ENCODE results near the gene CBFA2T2.

CBFA2T2 gene

DNA sequence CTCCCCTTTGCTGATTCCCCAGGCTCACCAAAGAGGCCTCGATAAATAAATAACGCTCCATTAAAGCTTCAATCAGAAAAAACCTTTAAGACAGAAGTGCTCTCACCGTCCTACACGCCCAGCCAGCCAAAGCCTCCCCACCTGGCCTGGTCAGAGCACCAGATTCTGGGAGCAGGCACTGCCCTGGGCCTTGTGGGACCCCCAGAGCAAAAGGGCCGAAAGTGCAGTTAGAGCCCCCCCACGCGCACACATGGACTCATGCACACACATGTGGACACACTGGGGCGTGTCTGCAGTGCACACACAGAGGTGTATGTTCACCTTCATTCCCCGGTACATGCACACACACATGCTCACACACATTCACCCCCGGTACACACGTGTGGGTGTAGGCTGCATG is 186.2 kb downstream of the CBFA2T2 start:
- H3K27ac Mint-ChIP-seq, result no peak overlapping the region
- no peak overlapping the region for H3K4me3 Mint-ChIP-seq
- no peaks in the 10 kb centered on the region for H3K9me3 Mint-ChIP-seq (ENCODE audit: low read depth)
- H3K27me3 Mint-ChIP-seq, result no peaks in the 10 kb centered on the region
- no peaks in the 10 kb centered on the region for H3K36me3 Mint-ChIP-seq
- H3K4me1 Mint-ChIP-seq (ENCODE audit: low read depth), result peaks cover 39% of the 10 kb centered on the region

- Mint-ChIP-seq H3K4me1 (ENCODE audit: low read depth) (peaks cover 42% of the 10 kb centered on the region), H3K27ac (no peak overlapping the region), H3K4me3 (no peak overlapping the region), H3K36me3 (no peaks in the 10 kb centered on the region), H3K27me3 (no peaks in the 10 kb centered on the region), H3K9me3 (ENCODE audit: low read depth) (no peaks in the 10 kb centered on the region)
These were observed 187.1 kb downstream of the CBFA2T2 start for GRCh38 chr20:33676652-33677645.

DNA sequence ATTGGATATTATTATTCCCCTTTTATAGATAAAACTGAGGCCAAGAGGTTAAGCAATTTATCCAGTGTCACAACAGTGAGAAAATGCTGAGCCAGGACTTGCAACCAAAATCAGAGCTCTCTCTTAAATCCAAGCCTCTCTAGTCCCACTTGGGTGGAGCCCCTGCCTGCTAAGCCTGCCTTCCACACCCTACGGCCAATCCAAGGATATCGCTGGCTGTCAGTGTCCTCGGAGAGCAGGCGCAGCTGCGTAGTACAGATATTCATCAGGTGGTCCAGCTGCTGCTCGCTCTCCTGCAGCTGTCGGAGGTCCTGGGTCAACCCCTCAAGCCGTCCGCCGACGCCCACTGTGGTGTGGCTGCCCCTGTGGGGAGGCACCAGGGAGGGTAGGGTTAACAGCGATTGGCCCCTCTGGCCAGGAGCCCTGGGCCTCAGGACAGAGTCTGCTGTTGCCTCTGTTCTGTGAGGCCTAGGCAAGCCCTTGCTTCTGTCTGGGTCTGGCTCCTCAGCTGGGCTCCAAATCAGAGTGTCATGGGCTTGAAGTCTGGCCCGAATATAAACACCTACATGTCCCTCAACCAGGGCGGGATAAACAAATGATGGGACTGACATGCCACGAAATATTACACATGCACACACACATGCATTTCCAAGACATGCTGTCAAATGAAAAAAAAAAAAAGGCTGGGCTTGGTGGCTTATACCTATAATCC is 188.3 kb downstream of the CBFA2T2 start:
- Mint-ChIP-seq H3K9me3 (ENCODE audit: low read depth) (no peaks in the 10 kb centered on the region), H3K36me3 (no peaks in the 10 kb centered on the region), H3K4me3 (no peak overlapping the region), H3K27ac (no peak overlapping the region), H3K27me3 (no peaks in the 10 kb centered on the region), H3K4me1 (ENCODE audit: low read depth) (peaks cover 38% of the 10 kb centered on the region)

GRCh38 chr20:33679758-33680485 is 190.0 kb downstream of the CBFA2T2 start:
- H3K27me3 Mint-ChIP-seq, result no peaks in the 10 kb centered on the region
- H3K4me3 Mint-ChIP-seq, result no peak overlapping the region
- no peaks in the 10 kb centered on the region for H3K36me3 Mint-ChIP-seq
- H3K27ac Mint-ChIP-seq, result no peak overlapping the region
- H3K4me1 Mint-ChIP-seq (ENCODE audit: low read depth), result peaks cover 34% of the 10 kb centered on the region
- no peaks in the 10 kb centered on the region for H3K9me3 Mint-ChIP-seq (ENCODE audit: low read depth)

DNA sequence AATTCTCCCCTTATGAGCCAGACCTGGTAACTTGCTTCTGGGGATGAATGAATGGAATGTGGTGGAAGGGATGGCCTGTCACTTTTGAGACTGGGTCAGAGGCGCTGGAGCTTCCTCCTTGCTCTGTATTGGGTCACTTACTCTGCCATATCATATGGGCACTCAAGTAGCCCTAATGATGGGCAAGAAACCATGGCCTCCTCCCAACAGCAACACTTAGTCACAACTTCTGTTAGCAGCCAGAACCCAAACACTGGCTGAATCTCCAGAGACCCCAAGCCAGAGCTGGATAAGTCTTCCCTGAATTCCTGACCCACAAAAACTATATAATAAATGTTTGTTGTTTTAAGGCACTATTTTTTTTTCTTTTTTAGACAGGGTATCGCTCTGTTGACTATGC is 190.8 kb downstream of the CBFA2T2 start:
- Mint-ChIP-seq H3K4me1 (ENCODE audit: low read depth) (peaks cover 37% of the 10 kb centered on the region), H3K27ac (no peak overlapping the region), H3K9me3 (ENCODE audit: low read depth) (no peaks in the 10 kb centered on the region), H3K27me3 (no peaks in the 10 kb centered on the region), H3K36me3 (no peaks in the 10 kb centered on the region), H3K4me3 (peak overlapping the region; percentile 35)

- no peaks in the 10 kb centered on the region for H3K27me3 Mint-ChIP-seq
- H3K4me1 Mint-ChIP-seq (ENCODE audit: low read depth), result peaks cover 37% of the 10 kb centered on the region
- no peaks in the 10 kb centered on the region for H3K9me3 Mint-ChIP-seq (ENCODE audit: low read depth)
- H3K36me3 Mint-ChIP-seq, result no peaks in the 10 kb centered on the region
- H3K27ac Mint-ChIP-seq, result no peak overlapping the region
- no peak overlapping the region for H3K4me3 Mint-ChIP-seq
These were observed 191.4 kb downstream of the CBFA2T2 start for GRCh38 chr20:33681288-33681687.

- Mint-ChIP-seq H3K4me3 (no peak overlapping the region), H3K4me1 (ENCODE audit: low read depth) (peaks cover 40% of the 10 kb centered on the region), H3K27ac (no peak overlapping the region), H3K27me3 (no peaks in the 10 kb centered on the region), H3K36me3 (no peaks in the 10 kb centered on the region), H3K9me3 (ENCODE audit: low read depth) (no peaks in the 10 kb centered on the region)
These were observed 191.9 kb downstream of the CBFA2T2 start for GRCh38 chr20:33681728-33682353.

DNA sequence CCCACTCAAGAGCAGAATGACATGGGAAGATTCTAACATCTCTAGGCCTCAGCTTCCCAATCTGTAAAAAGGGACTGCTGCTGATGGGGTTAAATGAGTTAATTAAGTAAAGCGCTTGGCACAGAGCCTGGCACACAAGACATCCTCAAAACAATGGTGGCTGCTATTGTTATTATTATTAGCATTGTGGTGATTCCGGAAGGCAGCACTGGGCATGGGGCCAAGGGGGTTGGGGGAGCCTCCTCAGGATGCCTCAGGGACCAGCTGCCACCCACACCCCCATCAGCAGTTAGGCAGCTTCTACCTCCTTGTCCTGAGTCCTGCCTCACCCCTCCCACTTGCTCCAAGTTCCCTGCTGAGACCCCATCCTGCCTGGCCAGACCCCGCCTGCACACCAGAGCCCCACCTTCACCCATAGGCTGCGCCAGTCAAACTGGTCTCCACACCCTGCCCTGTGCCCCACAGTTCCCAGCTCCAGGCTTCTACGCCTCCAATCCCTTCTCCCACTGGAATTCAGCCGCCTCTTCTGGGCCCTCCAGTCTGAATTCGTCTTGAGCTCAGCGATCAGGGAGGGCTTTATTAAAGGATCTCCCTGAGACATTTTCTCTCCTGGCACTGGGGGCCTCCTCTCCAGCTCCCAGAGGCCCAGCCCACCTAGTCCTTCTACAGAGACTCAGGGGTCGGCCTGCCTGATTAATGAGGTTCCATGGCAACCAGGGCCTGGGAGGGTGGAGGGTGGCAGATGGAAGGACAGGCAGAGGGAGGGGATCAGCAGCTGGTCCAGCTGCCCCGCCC is 194.8 kb downstream of the CBFA2T2 start:
- H3K27ac Mint-ChIP-seq, result peak overlapping the region; percentile 34
- H3K4me3 Mint-ChIP-seq, result peak overlapping the region; percentile 89
- H3K36me3 Mint-ChIP-seq, result no peaks in the 10 kb centered on the region
- H3K9me3 Mint-ChIP-seq (ENCODE audit: low read depth), result no peaks in the 10 kb centered on the region
- no peaks in the 10 kb centered on the region for H3K27me3 Mint-ChIP-seq
- H3K4me1 Mint-ChIP-seq (ENCODE audit: low read depth), result peaks cover 50% of the 10 kb centered on the region

DNA sequence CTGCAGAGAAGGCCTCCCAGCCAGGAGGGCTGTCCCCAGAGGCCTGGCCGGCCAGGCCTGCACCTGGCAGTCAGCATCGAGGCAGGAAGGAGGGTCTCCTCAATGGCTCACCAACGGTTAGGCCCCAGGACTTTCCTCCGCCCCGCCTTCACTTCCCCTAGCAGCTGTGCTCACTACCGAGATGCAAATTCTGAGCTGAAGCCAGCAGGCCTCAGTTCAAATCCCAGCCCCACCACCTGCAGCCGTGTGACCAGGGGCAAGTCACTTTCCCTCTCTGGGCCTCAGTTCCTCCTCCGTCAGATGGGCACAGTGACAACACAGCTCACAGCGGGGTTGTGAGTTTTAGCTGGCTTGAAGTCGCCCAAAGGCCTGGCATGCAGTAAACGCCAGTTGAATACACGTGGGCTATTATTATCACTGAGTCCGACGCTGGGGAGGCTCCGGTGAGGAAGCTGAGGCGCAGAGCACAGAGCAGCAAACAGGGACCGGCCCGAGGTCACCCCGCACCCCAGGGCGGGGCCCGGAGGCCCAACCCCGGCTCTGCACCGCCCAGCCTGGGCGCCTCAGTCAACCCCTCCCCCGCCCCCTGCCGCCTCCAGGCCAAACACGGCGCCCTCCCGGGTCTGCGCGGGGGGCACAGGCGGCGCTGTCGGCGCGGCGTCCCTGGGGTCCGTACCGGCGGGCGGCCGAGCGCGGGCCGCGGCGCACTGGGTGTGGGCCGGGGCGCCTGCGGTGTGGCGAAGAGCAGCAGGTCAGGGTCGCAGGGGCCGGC is 195.6 kb downstream of the CBFA2T2 start:
- H3K27me3 Mint-ChIP-seq, result no peaks in the 10 kb centered on the region
- H3K4me1 Mint-ChIP-seq (ENCODE audit: low read depth), result peaks cover 54% of the 10 kb centered on the region
- peak overlapping the region; percentile 87 for H3K27ac Mint-ChIP-seq
- no peaks in the 10 kb centered on the region for H3K9me3 Mint-ChIP-seq (ENCODE audit: low read depth)
- no peaks in the 10 kb centered on the region for H3K36me3 Mint-ChIP-seq
- peak overlapping the region; percentile 89 for H3K4me3 Mint-ChIP-seq

DNA sequence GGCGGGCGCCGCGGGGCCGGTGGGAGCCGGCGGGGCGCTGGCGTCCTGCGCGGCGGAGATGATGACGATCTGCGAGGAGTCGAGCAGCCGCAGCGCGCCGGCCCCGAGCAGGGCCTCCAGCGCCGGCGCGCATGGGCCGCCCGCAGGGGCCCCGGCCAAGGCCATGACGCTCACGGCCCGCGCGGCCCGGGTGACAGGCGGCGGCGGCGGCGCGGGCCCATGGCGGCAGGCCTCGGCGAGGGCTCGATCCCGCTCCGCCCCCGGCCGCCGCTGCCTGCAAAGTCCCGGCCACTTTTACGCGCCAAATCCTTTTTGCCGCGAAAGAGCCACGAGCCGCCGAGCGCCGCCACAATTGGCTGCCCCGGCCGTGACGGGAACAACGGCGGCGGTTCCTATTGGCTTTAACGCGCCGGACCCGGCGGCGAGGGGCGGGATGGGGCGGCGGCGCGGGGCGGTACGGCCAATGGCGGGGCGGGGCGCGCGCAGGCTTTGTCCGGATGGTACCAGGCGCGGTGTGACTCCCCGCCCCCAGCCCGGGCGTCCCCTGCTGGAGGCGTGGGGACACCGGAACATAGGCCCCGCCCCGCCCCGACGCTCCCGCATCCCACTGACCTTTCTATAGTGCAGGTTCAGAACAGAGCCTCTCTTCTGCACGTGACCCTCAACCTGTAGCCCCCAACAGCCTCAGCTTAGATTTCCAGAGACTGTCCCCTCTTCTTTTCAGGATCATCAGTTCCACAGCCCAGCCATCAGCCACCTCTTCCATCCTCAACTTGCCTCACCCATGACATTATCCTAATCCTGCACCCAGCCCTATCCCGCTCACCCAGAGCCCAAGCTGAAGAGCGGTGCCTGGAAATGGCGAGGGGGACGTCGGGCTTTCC is 196.4 kb downstream of the CBFA2T2 start, which contains the start of gene E2F1:
E2F1 (minus strand) TSS at position 286 of the 884 bp plus-strand sequence; CDS start at position 165, 121 bp downstream.
- peak within 1 kb of the TSS; percentile 89 for H3K4me3 Mint-ChIP-seq
- peaks cover 53% of the 10 kb centered on the region for H3K4me1 Mint-ChIP-seq (ENCODE audit: low read depth)
- H3K36me3 Mint-ChIP-seq, result no peaks in the 10 kb centered on the region
- H3K27me3 Mint-ChIP-seq, result no peaks in the 10 kb centered on the region
- no peaks in the 10 kb centered on the region for H3K9me3 Mint-ChIP-seq (ENCODE audit: low read depth)
- peak within 1 kb of the TSS; percentile 87 for H3K27ac Mint-ChIP-seq

GRCh38 chr20:33686984-33687366 is 197.1 kb downstream of the CBFA2T2 start:
- Mint-ChIP-seq H3K36me3 (no peaks in the 10 kb centered on the region), H3K4me1 (ENCODE audit: low read depth) (peaks cover 50% of the 10 kb centered on the region), H3K27me3 (no peaks in the 10 kb centered on the region), H3K4me3 (peak overlapping the region; percentile 82), H3K9me3 (ENCODE audit: low read depth) (no peaks in the 10 kb centered on the region), H3K27ac (peak overlapping the region; percentile 87)

DNA sequence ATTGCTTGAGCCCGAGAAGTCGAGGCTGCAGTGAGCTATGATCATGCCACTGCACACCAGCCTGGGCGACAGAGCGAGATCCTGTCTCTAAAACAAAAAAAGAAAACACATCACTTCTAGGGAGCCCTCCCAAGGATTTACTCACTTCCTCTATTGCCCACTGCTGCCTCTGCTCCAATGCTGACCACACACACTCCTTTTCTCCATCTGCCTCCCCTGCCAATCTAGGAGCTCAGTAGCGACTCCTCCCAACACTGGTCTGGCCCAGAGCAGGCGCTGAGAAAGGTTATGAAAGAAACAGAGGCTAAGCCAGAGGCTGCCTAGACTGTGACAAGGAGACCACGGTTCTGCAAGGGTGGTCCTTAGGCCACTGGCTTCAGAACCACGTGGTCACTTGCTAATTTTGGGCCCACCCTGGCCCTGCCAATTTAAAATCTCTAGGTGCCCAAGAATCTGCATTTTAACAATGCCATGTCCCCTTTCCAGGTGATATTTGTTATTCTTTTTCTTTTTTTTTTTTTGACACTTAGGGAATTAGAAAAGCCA is 197.5 kb downstream of the CBFA2T2 start:
- no peaks in the 10 kb centered on the region for H3K27me3 Mint-ChIP-seq
- peak overlapping the region; percentile 87 for H3K27ac Mint-ChIP-seq
- H3K36me3 Mint-ChIP-seq, result no peaks in the 10 kb centered on the region
- H3K4me3 Mint-ChIP-seq, result no peak overlapping the region
- H3K4me1 Mint-ChIP-seq (ENCODE audit: low read depth), result peaks cover 49% of the 10 kb centered on the region
- H3K9me3 Mint-ChIP-seq (ENCODE audit: low read depth), result no peaks in the 10 kb centered on the region
